ENCODE data around the gene FLOT2.

DNA sequence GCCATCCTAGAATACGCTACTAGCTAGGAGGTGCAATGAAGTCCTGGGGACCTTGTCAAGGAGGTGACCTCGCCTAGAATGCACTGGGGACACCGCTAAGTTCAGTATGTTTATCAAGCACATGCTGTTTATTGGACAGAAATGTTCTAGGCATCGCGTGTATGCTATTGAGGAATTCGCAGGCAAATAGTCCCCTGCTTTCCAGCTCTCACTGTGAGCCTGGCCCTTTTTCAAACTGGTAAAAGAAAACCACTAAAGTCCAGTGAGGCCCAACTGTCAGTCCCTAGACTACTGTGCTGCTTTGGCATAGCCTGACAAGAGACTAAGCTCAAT is 53.8 kb downstream of the FLOT2 start:
- TF ChIP-seq HDAC2 (IDR thresholded peaks at IDR 0.05) (no peak), RAD21 (conservative IDR thresholded peaks at IDR 0.05 in 1 of 2, IDR thresholded peaks at IDR 0.05 in 1 of 2) (no peak)
- TF ChIP-seq, protein P1, sequence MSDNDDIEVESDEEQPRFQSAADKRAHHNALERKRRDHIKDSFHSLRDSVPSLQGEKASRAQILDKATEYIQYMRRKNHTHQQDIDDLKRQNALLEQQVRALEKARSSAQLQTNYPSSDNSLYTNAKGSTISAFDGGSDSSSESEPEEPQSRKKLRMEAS (IDR thresholded peaks at IDR 0.05), result no peak

All from A549 (cell line).